Ishikawa (cell line): ENCODE measurements around the gene ZNF622.

Source experiments
- CEBPB ChIP-seq: IDR thresholded peaks from 2 replicates; pipeline ENCODE4 v1.6.1; 2012
- CREB1 ChIP-seq: IDR thresholded peaks from 2 replicates; pipeline ENCODE4 v1.6.1; 2012; ENCODE audit warnings: low read depth
- EGR1 ChIP-seq: IDR thresholded peaks from 2 replicates; pipeline ENCODE4 v1.6.1; 2012
- EP300 ChIP-seq: IDR thresholded peaks from 2 replicates; pipeline ENCODE4 v1.6.1; 2012; ENCODE audit warnings: borderline replicate concordance
- FOXM1 ChIP-seq: IDR thresholded peaks from 2 replicates; pipeline ENCODE4 v1.6.1; 2012; ENCODE audit warnings: low read depth, borderline replicate concordance
- NFIC ChIP-seq: IDR thresholded peaks from 2 replicates; pipeline ENCODE4 v1.6.1; 2012
- RAD21 ChIP-seq: IDR thresholded peaks from 2 replicates; pipeline ENCODE4 v1.6.1; 2012; ENCODE audit warnings: low read depth
- TAF1 ChIP-seq: IDR thresholded peaks from 2 replicates; pipeline ENCODE4 v1.6.1; 2012; ENCODE audit warnings: low read depth, mild to moderate bottlenecking
- TCF12 ChIP-seq: IDR thresholded peaks from 2 replicates; pipeline ENCODE4 v1.6.1; 2012; ENCODE audit warnings: low read depth
- TEAD4 ChIP-seq: IDR thresholded peaks from 2 replicates; pipeline ENCODE4 v1.6.1; 2012
- YY1 ChIP-seq: IDR thresholded peaks from 2 replicates; pipeline ENCODE4 v1.6.1; 2012; ENCODE audit warnings: low read depth
- ZBTB7A ChIP-seq: IDR thresholded peaks from 2 replicates; pipeline ENCODE4 v1.6.1; 2012; ENCODE audit warnings: low read depth
- TF ChIP-seq, protein P1 (sequence below): IDR thresholded peaks from 2 replicates; pipeline ENCODE4 v1.6.1; 2012; ENCODE audit warnings: low read depth, mild to moderate bottlenecking
- TF ChIP-seq, protein P2 (sequence below): IDR thresholded peaks from 2 replicates; pipeline ENCODE4 v1.6.1; 2012
- TF ChIP-seq, protein P3 (sequence below): IDR thresholded peaks from 2 replicates; pipeline ENCODE4 v1.6.1; 2012

The ZNF622 gene

DNA sequence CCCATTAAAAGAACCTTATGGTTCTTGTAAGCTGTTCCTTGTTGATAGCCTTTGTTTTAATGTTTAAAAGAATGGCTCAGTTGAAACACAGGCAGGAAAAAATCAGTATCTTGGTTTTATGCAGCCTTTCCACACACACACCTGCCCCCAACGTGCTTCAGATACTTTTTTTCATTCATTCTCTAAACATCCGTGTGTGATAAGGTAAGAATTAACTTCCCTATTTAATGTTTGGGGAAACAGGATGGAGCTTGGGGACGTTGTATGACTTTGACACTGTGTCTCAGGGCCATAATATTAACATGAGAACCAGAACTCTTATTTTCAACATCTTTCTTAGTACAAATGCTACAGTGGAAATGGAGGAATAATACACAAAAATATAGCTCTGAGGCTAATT is 5.8 kb upstream of the ZNF622 start:
- no peak for TF ChIP-seq RAD21
- TF ChIP-seq FOXM1: no peak
- no peak for TF ChIP-seq TAF1
- TF ChIP-seq, protein P1, sequence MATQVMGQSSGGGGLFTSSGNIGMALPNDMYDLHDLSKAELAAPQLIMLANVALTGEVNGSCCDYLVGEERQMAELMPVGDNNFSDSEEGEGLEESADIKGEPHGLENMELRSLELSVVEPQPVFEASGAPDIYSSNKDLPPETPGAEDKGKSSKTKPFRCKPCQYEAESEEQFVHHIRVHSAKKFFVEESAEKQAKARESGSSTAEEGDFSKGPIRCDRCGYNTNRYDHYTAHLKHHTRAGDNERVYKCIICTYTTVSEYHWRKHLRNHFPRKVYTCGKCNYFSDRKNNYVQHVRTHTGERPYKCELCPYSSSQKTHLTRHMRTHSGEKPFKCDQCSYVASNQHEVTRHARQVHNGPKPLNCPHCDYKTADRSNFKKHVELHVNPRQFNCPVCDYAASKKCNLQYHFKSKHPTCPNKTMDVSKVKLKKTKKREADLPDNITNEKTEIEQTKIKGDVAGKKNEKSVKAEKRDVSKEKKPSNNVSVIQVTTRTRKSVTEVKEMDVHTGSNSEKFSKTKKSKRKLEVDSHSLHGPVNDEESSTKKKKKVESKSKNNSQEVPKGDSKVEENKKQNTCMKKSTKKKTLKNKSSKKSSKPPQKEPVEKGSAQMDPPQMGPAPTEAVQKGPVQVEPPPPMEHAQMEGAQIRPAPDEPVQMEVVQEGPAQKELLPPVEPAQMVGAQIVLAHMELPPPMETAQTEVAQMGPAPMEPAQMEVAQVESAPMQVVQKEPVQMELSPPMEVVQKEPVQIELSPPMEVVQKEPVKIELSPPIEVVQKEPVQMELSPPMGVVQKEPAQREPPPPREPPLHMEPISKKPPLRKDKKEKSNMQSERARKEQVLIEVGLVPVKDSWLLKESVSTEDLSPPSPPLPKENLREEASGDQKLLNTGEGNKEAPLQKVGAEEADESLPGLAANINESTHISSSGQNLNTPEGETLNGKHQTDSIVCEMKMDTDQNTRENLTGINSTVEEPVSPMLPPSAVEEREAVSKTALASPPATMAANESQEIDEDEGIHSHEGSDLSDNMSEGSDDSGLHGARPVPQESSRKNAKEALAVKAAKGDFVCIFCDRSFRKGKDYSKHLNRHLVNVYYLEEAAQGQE: no peak
- TF ChIP-seq NFIC: no peak

DNA sequence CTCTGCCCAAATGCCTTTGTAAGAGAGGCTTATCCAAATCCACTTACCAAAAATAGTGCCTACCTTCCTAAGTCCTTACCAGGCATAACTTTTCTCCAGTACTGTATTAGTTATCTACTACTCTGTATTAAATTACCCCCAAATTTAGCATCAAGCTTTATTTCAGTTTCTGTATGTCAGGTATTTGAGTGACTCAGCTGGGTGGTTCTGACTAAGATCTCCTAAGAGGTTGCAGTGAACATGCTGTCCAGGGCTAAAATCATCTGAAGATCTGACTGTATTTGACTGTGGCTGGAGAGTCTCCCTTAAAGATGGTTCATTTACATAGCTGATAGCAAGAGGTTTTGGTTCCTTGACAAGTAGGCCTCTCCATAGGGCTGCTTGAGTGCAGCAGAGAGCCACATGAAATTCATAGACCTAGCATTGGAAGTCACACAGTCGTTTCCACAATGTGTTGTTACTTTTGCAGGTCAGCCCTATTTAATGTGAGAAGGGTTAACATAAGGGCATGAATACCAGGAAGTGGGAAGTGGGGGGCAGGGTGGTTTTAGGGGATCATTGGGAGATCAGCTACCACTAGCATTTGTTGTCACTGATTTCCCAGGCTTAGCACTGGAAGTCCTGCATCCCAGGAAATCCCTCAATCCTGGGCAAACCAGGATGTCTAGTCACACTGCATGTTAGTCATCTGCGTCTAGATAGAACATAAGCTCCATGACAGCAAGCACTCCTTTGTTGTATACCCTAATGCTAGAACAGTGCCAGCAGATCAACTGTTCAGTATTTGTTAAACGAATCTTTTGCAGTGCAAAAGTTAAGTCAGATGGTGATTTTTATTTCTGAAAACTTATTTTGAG is 2.0 kb upstream of the ZNF622 start:
- TF ChIP-seq ZBTB7A (no peak), TCF12 (no peak), EP300 (no peak), EGR1 (no peak), TEAD4 (no peak), NFIC (no peak), CEBPB (no peak)
- TF ChIP-seq, protein P1: no peak
- TF ChIP-seq, protein P2, sequence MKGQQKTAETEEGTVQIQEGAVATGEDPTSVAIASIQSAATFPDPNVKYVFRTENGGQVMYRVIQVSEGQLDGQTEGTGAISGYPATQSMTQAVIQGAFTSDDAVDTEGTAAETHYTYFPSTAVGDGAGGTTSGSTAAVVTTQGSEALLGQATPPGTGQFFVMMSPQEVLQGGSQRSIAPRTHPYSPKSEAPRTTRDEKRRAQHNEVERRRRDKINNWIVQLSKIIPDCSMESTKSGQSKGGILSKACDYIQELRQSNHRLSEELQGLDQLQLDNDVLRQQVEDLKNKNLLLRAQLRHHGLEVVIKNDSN: no peak

DNA sequence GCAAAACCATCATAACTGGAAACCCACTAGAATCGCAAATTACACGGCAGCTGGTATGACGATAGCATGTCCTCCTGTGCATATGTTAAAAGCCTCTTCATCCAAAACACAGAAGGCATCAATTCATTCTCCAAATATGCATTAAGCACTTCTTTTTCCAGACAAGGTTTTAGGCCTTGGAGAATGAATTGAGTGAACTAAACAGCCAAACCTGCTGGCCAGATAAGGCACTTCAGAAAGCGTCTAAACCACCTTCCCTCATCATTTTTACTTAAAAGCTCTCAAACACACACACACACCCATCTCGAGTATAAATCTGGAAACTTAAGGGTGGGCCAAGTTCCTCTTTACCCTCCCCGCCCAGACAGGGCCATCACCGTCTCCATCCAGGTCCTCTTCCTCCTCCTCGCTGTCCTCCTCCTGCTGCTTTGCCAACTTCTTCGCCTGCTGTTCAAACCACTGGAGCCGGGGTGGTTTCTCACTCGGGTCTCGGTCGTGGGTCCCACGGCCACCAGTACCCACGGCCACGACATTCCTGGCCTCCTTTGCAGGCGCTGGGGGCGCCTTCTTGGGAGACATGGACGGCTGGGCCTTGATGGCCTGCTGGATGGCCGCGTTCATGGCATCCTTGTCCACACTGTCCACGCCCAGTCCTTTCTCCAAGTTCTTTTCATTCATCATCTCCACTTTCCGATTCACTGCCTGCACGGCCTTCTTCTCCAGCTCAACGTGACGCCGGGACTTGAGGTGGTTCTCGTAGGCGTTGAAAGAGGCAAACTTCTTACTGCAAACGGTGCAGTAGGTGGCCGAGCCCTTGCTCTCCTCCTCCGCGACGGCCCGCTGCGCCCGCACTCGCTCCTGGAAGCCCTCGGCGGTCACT is 696 bp downstream of the ZNF622 start:
- TF ChIP-seq RAD21: no peak
- TF ChIP-seq CEBPB: no peak
- TF ChIP-seq, protein P2: no peak
- no peak for TF ChIP-seq ZBTB7A
- TF ChIP-seq YY1: no peak
- no peak for TF ChIP-seq TAF1
- no peak for TF ChIP-seq EGR1
- no peak for TF ChIP-seq CREB1
- TF ChIP-seq FOXM1: no peak
- TF ChIP-seq, protein P3, sequence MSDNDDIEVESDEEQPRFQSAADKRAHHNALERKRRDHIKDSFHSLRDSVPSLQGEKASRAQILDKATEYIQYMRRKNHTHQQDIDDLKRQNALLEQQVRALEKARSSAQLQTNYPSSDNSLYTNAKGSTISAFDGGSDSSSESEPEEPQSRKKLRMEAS: no peak
- TF ChIP-seq NFIC: no peak
- TF ChIP-seq EP300: no peak
- TF ChIP-seq, protein P1: no peak
- TF ChIP-seq TCF12: no peak

DNA sequence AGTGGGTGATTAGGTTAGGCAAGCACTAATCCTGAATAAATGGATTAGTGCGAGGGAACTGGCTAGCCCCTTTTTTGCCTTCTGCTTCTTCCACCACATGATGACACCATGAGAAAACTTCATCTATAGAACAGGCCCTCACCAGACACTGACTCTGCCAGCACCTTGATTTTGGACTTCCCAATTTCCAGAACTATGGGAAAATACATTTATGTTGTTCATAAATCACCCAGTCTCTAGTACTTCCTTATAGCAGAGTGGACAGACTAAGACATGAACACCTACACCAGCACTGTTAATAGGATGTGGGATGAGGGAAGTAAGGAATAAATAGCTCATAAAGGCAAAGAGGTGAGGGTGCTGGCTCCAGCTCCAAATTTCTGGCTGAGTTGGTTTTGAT is 1.4 kb downstream of the ZNF622 start:
- TF ChIP-seq CREB1: no peak

DNA sequence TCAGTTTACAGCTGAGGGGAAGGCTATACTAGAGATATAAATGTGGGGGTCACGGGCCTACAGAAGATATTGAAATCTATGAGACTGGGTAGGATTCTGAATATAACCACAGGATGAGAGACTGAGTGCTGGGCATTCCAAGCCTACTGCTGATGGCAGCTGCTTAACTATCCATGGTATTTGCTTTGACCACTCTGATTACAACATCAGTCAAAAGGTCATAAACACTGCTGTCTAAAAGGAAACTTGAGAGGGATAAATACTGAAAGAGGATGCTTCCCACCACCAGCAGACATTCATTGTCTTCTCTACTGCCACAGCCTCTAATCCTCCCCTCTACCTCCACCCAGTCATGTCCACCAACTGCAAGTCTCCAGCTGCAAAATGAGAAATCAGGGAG is 3.8 kb downstream of the ZNF622 start:
- no peak for TF ChIP-seq YY1
- TF ChIP-seq CEBPB: no peak
- TF ChIP-seq NFIC: no peak
- no peak for TF ChIP-seq TAF1
- no peak for TF ChIP-seq TCF12
- no peak for TF ChIP-seq EP300
- TF ChIP-seq, protein P3: no peak
- TF ChIP-seq, protein P2: no peak
